ENCODE data around the gene CCDC28B. TPM values are rescaled to one million over a fixed set of nuclear protein-coding genes. Genes with fewer than 3 reads are reported as not detected.

Gene CCDC28B
- total RNA-seq, 1 donor from 2014 or later = 1.1 TPM

Other genes with a start within 250 kb of the CCDC28B start
- 80.6 TPM for gene KHDRBS1, start 186.7 kb upstream of the CCDC28B start, total RNA-seq
- gene TMEM39B, start 127.7 kb upstream of the CCDC28B start, total RNA-seq = 10.5 TPM
- 54.1 TPM for gene KPNA6, start 92.5 kb upstream of the CCDC28B start, total RNA-seq
- gene TXLNA, start 20.9 kb upstream of the CCDC28B start, total RNA-seq = 37.0 TPM
- gene IQCC, start 5.1 kb downstream of the CCDC28B start, total RNA-seq = 1.3 TPM
- not detected for gene DCDC2B, start 8.5 kb downstream of the CCDC28B start, total RNA-seq
- 11.0 TPM for gene TMEM234, start 21.8 kb downstream of the CCDC28B start, total RNA-seq
- 175 TPM for gene EIF3I, start 21.8 kb downstream of the CCDC28B start, total RNA-seq
- 1.5 TPM for gene FAM167B, start 46.6 kb downstream of the CCDC28B start, total RNA-seq
- 1.00 TPM for gene LCK, start 50.7 kb downstream of the CCDC28B start, total RNA-seq
- gene HDAC1, start 91.5 kb downstream of the CCDC28B start, total RNA-seq = 108 TPM
- gene MARCKSL1, start 135.6 kb downstream of the CCDC28B start, total RNA-seq = 10.8 TPM
- gene FAM229A, start 161.9 kb downstream of the CCDC28B start, total RNA-seq = 2.3 TPM
- gene TSSK3, start 161.9 kb downstream of the CCDC28B start, total RNA-seq = 0.52 TPM
- 39.5 TPM for gene BSDC1, start 193.8 kb downstream of the CCDC28B start, total RNA-seq

All from esophagus mucosa (tissue), 1 donor.